GM21515 (cell line): Measurements from ENCODE around the gene EXOC7.
"Not testable (repeated sequence)": the region's sequence is repeated elsewhere in the genome, so short reads cannot be mapped to it uniquely, and the experiment has no call there.

Experiments
- ATAC-seq: cut with Tn5 transposase; IDR thresholded peaks from one replicate; pipeline ENCODE4 v1.9.1; 2021; ENCODE audit not compliant: unreplicated experiment

EXOC7 gene

GRCh38 chr17:76046064-76046463 lies 57.5 kb downstream of the EXOC7 start:
- ATAC-seq = no peak

- not testable (repeated sequence) for ATAC-seq
Measured at GRCh38 chr17:76044475-76045007, 59.0 kb downstream of the EXOC7 start.

- ATAC-seq = not testable (repeated sequence)
Measured at GRCh38 chr17:76042868-76043267, 60.7 kb downstream of the EXOC7 start.

GRCh38 chr17:76040376-76040775 lies 63.2 kb downstream of the EXOC7 start:
- ATAC-seq = no peak

- ATAC-seq = no peak
Measured at GRCh38 chr17:76039121-76039520, 64.5 kb downstream of the EXOC7 start.

GRCh38 chr17:76038050-76038449 lies 65.5 kb downstream of the EXOC7 start:
- no peak for ATAC-seq

GRCh38 chr17:76036497-76037261 lies 66.9 kb downstream of the EXOC7 start:
- ATAC-seq = no peak

GRCh38 chr17:76034428-76035350 lies 68.9 kb downstream of the EXOC7 start:
- no peak for ATAC-seq

GRCh38 chr17:76033139-76033538 lies 70.4 kb downstream of the EXOC7 start:
- ATAC-seq = no peak

GRCh38 chr17:76032780-76033108 lies 70.8 kb downstream of the EXOC7 start:
- no peak for ATAC-seq

GRCh38 chr17:76032073-76032779 lies 71.4 kb downstream of the EXOC7 start:
- no peak for ATAC-seq
